ENCODE measurements around the gene ADARB2. TPM values are rescaled to one million over a fixed set of nuclear protein-coding genes. Genes with fewer than 3 reads are reported as not detected.

ADARB2 gene
- polyA plus RNA-seq, 1 of the 3 experiments (the other 2 are of a cell fraction) = not detected

DNA sequence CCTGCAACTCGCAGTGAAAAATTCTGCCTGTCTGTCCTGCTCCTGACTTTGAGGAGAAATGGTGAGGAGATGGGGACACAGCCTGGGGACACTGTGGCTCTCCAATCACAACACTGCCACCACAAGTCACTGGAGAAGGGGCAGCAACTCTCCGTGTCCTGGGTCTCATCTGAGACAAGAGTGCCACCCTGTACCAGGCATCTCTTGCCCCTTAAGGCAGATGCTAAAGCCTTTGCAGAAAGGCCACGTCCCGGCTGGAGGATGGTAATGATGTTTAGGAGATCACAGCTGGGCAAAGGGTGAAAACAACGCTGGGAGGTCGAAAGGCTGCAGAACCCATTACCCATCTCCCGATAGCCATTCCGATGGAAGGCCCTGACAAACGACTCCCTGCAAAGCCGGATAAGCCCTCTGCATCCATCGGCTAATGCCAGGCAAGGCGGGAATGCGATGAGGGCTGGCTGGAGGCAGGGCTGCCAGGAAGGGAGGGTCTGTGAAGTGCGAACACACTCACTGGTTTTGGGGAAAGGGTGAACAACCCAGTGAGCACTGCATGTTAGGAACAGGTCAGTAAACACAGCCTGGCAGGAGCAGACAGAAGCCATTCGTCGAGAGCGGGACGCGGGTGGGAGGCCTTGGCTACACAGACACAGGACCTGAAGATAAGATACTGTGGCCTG is 190.8 kb downstream of the ADARB2 start:
- ChIA-PET POLR2A (interaction anchor here (0.6 kb wide), 1 partner anchor 16 kb away, joined by 3 read pairs; no protein-coding TSS in a partner anchor), CTCF (no interaction called here)
- no peak for TF ChIP-seq RXRA (IDR thresholded peaks at IDR 0.05; ENCODE audit: borderline replicate concordance, low read depth)
- TF ChIP-seq EZH2phosphoT487 (IDR thresholded peaks at IDR 0.05; ENCODE audit: borderline replicate concordance, low read depth) = no peak
- TF ChIP-seq, protein P1, sequence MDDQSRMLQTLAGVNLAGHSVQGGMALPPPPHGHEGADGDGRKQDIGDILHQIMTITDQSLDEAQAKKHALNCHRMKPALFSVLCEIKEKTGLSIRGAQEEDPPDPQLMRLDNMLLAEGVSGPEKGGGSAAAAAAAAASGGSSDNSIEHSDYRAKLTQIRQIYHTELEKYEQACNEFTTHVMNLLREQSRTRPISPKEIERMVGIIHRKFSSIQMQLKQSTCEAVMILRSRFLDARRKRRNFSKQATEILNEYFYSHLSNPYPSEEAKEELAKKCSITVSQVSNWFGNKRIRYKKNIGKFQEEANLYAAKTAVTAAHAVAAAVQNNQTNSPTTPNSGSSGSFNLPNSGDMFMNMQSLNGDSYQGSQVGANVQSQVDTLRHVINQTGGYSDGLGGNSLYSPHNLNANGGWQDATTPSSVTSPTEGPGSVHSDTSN (IDR thresholded peaks at IDR 0.05) = no peak
- no peak for TF ChIP-seq FOXM1 (IDR thresholded peaks at IDR 0.05; ENCODE audit: low read depth)
- no peak for TF ChIP-seq TCF12 (IDR thresholded peaks at IDR 0.05)
- no peak for TF ChIP-seq CTCF (IDR thresholded peaks at IDR 0.05)
- TF ChIP-seq GABPA (IDR thresholded peaks at IDR 0.05; ENCODE audit: low read depth) = no peak
- TF ChIP-seq CHD2 (IDR thresholded peaks at IDR 0.05; ENCODE audit: low read length, partially characterized antibody) = no peak
- TF ChIP-seq MXI1 (IDR thresholded peaks at IDR 0.05; ENCODE audit: low read depth, low read length) = no peak
- no peak for TF ChIP-seq POLR2AphosphoS5 (IDR thresholded peaks at IDR 0.05; ENCODE audit: low read depth, low read length)
- no peak for TF ChIP-seq NFIC (IDR thresholded peaks at IDR 0.05; ENCODE audit: borderline replicate concordance)
- TF ChIP-seq, protein P2, sequence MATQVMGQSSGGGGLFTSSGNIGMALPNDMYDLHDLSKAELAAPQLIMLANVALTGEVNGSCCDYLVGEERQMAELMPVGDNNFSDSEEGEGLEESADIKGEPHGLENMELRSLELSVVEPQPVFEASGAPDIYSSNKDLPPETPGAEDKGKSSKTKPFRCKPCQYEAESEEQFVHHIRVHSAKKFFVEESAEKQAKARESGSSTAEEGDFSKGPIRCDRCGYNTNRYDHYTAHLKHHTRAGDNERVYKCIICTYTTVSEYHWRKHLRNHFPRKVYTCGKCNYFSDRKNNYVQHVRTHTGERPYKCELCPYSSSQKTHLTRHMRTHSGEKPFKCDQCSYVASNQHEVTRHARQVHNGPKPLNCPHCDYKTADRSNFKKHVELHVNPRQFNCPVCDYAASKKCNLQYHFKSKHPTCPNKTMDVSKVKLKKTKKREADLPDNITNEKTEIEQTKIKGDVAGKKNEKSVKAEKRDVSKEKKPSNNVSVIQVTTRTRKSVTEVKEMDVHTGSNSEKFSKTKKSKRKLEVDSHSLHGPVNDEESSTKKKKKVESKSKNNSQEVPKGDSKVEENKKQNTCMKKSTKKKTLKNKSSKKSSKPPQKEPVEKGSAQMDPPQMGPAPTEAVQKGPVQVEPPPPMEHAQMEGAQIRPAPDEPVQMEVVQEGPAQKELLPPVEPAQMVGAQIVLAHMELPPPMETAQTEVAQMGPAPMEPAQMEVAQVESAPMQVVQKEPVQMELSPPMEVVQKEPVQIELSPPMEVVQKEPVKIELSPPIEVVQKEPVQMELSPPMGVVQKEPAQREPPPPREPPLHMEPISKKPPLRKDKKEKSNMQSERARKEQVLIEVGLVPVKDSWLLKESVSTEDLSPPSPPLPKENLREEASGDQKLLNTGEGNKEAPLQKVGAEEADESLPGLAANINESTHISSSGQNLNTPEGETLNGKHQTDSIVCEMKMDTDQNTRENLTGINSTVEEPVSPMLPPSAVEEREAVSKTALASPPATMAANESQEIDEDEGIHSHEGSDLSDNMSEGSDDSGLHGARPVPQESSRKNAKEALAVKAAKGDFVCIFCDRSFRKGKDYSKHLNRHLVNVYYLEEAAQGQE (IDR thresholded peaks at IDR 0.05; ENCODE audit: low read depth, low read length) = no peak
- DNase-seq = no peak
- Histone ChIP-seq H3K27ac (ENCODE audit: low read depth in 2 of 2, low read length in 1 of 2) (no peak overlapping the region), H3K4me3 (ENCODE audit: low read depth in 2 of 2, low read length in 1 of 2) (no peak overlapping the region), H3K9ac (no peak overlapping the region), H3K4me1 (ENCODE audit: control insufficient read depth in 1 of 2, insufficient read depth in 2 of 2, low read depth in 1 of 2, low read length in 1 of 2) (no peaks in the 10 kb centered on the region; a peak in 1 of 4 replicates), H3F3A (replicated peaks; ENCODE audit: insufficient read depth) (no peaks in the 10 kb centered on the region), H3K27me3 (ENCODE audit: insufficient read depth) (no peaks in the 10 kb centered on the region), H3K36me3 (replicated peaks in 1 of 2; ENCODE audit: control insufficient read depth in 1 of 2, insufficient read depth in 2 of 2, low read length in 1 of 2) (no peaks in the 10 kb centered on the region), H3K9me2 (no peaks in the 10 kb centered on the region), H2AFZ (ENCODE audit: low read depth) (no peak overlapping the region), H3K79me2 (ENCODE audit: insufficient read depth) (no peaks in the 10 kb centered on the region), H3K4me2 (no peak overlapping the region), H3K9me3 (no peaks in the 10 kb centered on the region), H4K20me1 (ENCODE audit: insufficient read depth) (no peaks in the 10 kb centered on the region)
- 53% methylated on average over 19 of the region's 19 CpGs for WGBS (ENCODE audit: low lambda C conversion rate)
